Stimulated activated CD4-positive, alpha-beta T cell treated with anti-CD3 and anti-CD28 coated beads, Interleukin-4, amount 100 ng/mL, for 24 hours (primary cell): Measurements from ENCODE around the gene VAPA.

Experiments
- DNase-seq: peaks from one replicate; pipeline ENCODE4 v3.0.0-alpha.2; 2020

The VAPA gene

GRCh38 chr18:9915291-9916076, 1.7 kb downstream of the VAPA start:
- no peak for DNase-seq

- DNase-seq, result no peak
Measured at GRCh38 chr18:9916077-9916639, 2.3 kb downstream of the VAPA start.

- DNase-seq, result no peak
Measured at GRCh38 chr18:9916808-9917207, 3.0 kb downstream of the VAPA start.

GRCh38 chr18:9918016-9918680, 4.3 kb downstream of the VAPA start:
- DNase-seq, result no peak

GRCh38 chr18:9919564-9920232, 5.9 kb downstream of the VAPA start:
- DNase-seq, result no peak

GRCh38 chr18:9922592-9923311, 8.9 kb downstream of the VAPA start:
- no peak for DNase-seq

- DNase-seq, result no peak
Measured at GRCh38 chr18:9924371-9924943, 10.6 kb downstream of the VAPA start.

GRCh38 chr18:9925369-9925768, 11.6 kb downstream of the VAPA start:
- DNase-seq, result no peak

GRCh38 chr18:9925795-9926194, 12.0 kb downstream of the VAPA start:
- no peak for DNase-seq

GRCh38 chr18:9926223-9926894, 12.5 kb downstream of the VAPA start:
- no peak for DNase-seq

GRCh38 chr18:9926977-9927376, 13.2 kb downstream of the VAPA start:
- no peak for DNase-seq

- no peak for DNase-seq
Measured at GRCh38 chr18:9927392-9928063, 13.7 kb downstream of the VAPA start.

- no peak for DNase-seq
Measured at GRCh38 chr18:9928646-9929259, 14.9 kb downstream of the VAPA start.

GRCh38 chr18:9930299-9930884, 16.6 kb downstream of the VAPA start:
- DNase-seq, result no peak

GRCh38 chr18:9931146-9931545, 17.3 kb downstream of the VAPA start:
- no peak for DNase-seq

GRCh38 chr18:9931678-9932077, 17.9 kb downstream of the VAPA start:
- no peak for DNase-seq

GRCh38 chr18:9933865-9934264, 20.0 kb downstream of the VAPA start:
- no peak for DNase-seq

- no peak for DNase-seq
Measured at GRCh38 chr18:9934274-9934673, 20.5 kb downstream of the VAPA start.

- DNase-seq, result no peak
Measured at GRCh38 chr18:9941103-9941502, 27.3 kb downstream of the VAPA start.

GRCh38 chr18:9941660-9942059, 27.8 kb downstream of the VAPA start:
- no peak for DNase-seq

- no peak for DNase-seq
Measured at GRCh38 chr18:9943311-9943710, 29.5 kb downstream of the VAPA start.
